SK-N-SH (cell line): Measurements from ENCODE around the gene FPR1. TPM values are rescaled to one million over a fixed set of nuclear protein-coding genes. Genes with fewer than 3 reads are reported as not detected.

Experiments used
- CTCF ChIA-PET: fragments of 300-600, 350-600 bp; formaldehyde crosslinking; extraction: SDS; loops from one replicate; lab custom pipeline; 2021; lab: Yijun Ruan, JAX
- POLR2A ChIA-PET: fragments of 350-600 bp; sonication (Branson Sonifier 250); formaldehyde crosslinking; extraction: SDS; loops from one replicate; lab custom pipeline; 2020; ENCODE audit warnings: antibody characterized with exemption, inconsistent platforms; lab: Yijun Ruan, JAX
- DNase-seq: peaks from one replicate; pipeline ENCODE4 v3.0.0; 2012
- H2AFZ ChIP-seq: fragments of 200-600 bp; sonication (generic); 2 replicates; pipeline ENCODE4 v1.8.1; 2016; ENCODE audit warnings: antibody characterized with exemption, mild to moderate bottlenecking, low read depth
- H3F3A ChIP-seq: fragments of 200-600 bp; sonication (generic); replicated peaks from 2 replicates; pipeline ENCODE3; 2016; ENCODE audit warnings: antibody characterized with exemption, mild to moderate bottlenecking; ENCODE audit not compliant: insufficient read depth
- H3K27ac ChIP-seq, 2 experiments: fragments of 200-500 bp in 1 of 2; fragments of 200-600 bp in 1 of 2; sonication (Bioruptor generic) in 1 of 2; sonication (generic), shearing (Covaris generic) in 1 of 2; 2 replicates each; pipeline versions ENCODE4 v1.5.1 to v1.6.1; 2014 to 2016; ENCODE audit warnings: low read depth in 2 of 2, inconsistent platforms in 1 of 2, low read length in 1 of 2, mild to moderate bottlenecking in 1 of 2, mixed read lengths in 1 of 2
- H3K27me3 ChIP-seq: fragments of 200-600 bp; sonication (generic), shearing (Covaris generic); 2 replicates; pipeline ENCODE4 v1.6.1; 2016; ENCODE audit warnings: mixed run types; ENCODE audit not compliant: insufficient read depth
- H3K36me3 ChIP-seq, 2 experiments: fragments of 200-500 bp in 1 of 2; fragments of 200-600 bp in 1 of 2; sonication (Bioruptor generic) in 1 of 2; sonication (generic) in 1 of 2; replicated peaks in 1 of 2; 2 replicates each; pipeline versions ENCODE3 to v1.5.1; 2014 to 2016; ENCODE audit warnings: low read length in 1 of 2, mild to moderate bottlenecking in 1 of 2; ENCODE audit not compliant: insufficient read depth in 2 of 2, control insufficient read depth in 1 of 2
- H3K4me1 ChIP-seq, 2 experiments: fragments of 200-500 bp in 1 of 2; fragments of 200-600 bp in 1 of 2; sonication (Bioruptor generic) in 1 of 2; sonication (generic), shearing (Covaris generic) in 1 of 2; 2 replicates each; pipeline versions ENCODE4 v1.5.1 to v1.6.1; 2014 to 2016; ENCODE audit warnings: low read depth in 1 of 2, low read length in 1 of 2, mixed run types in 1 of 2; ENCODE audit not compliant: insufficient read depth in 2 of 2, control insufficient read depth in 1 of 2
- H3K4me2 ChIP-seq: fragments of 200-600 bp; sonication (generic), shearing (Covaris generic); 2 replicates; pipeline ENCODE4 v1.6.1; 2017; ENCODE audit warnings: mixed run types
- H3K4me3 ChIP-seq, 2 experiments: fragments of 200-500 bp in 1 of 2; fragments of 200-600 bp in 1 of 2; sonication (Bioruptor generic) in 1 of 2; sonication (generic), shearing (Covaris generic) in 1 of 2; 2 replicates each; pipeline versions ENCODE4 v1.5.1 to v1.8.1; 2014 to 2016; ENCODE audit warnings: low read depth in 2 of 2, inconsistent platforms in 1 of 2, low read length in 1 of 2, mild to moderate bottlenecking in 1 of 2, mixed read lengths in 1 of 2, moderate library complexity in 1 of 2
- H3K79me2 ChIP-seq: fragments of 200-600 bp; sonication (generic); 2 replicates; pipeline ENCODE4 v1.8.1; 2017; ENCODE audit warnings: mild to moderate bottlenecking; ENCODE audit not compliant: insufficient read depth
- H3K9ac ChIP-seq: fragments of 200-600 bp; sonication (generic); 2 replicates; pipeline ENCODE4 v1.6.1; 2017; ENCODE audit warnings: mixed run types
- H3K9me2 ChIP-seq: fragments of 200-600 bp; sonication (generic); 2 replicates; pipeline ENCODE4 v1.6.1; 2017; ENCODE audit warnings: mixed run types
- H3K9me3 ChIP-seq: fragments of 200-600 bp; sonication (generic); 2 replicates; pipeline ENCODE4 v1.6.1; 2017; ENCODE audit warnings: mixed run types, mild to moderate bottlenecking, moderate library complexity
- H4K20me1 ChIP-seq: fragments of 200-600 bp; sonication (generic); 2 replicates; pipeline ENCODE4 v1.6.1; 2017; ENCODE audit warnings: mild to moderate bottlenecking, mixed run types; ENCODE audit not compliant: insufficient read depth
- CTCF ChIP-seq: fragments of 200-600 bp; sonication (generic); IDR thresholded peaks from 2 replicates; pipeline ENCODE4 v1.6.1; 2017; ENCODE audit warnings: antibody characterized with exemption, mild to moderate bottlenecking, moderate library complexity
- ELF1 ChIP-seq: IDR thresholded peaks from 2 replicates; pipeline ENCODE4 v1.4.0; 2012
- EP300 ChIP-seq, 2 experiments: IDR thresholded peaks; 2 replicates each; pipeline versions ENCODE4 v1.4.0 to v1.6.1; 2012; ENCODE audit warnings: borderline replicate concordance in 1 of 2, low read depth in 1 of 2, low read length in 1 of 2
- EZH2phosphoT487 ChIP-seq: fragments of 200-600 bp; sonication (generic); IDR thresholded peaks from 2 replicates; pipeline ENCODE4 v1.6.1; 2017; ENCODE audit warnings: low read depth, mixed run types, mild to moderate bottlenecking, antibody characterized with exemption, moderate library complexity, borderline replicate concordance
- FOSL2 ChIP-seq: IDR thresholded peaks from 2 replicates; pipeline ENCODE4 v1.4.0; 2012; ENCODE audit warnings: low read depth, mild to moderate bottlenecking, moderate library complexity, borderline replicate concordance
- GATA2 ChIP-seq: sonication (generic); formaldehyde crosslinking; IDR thresholded peaks from 2 replicates; pipeline ENCODE4 v1.5.0; 2020; ENCODE audit warnings: mild to moderate bottlenecking, missing genetic modification reagents
- JUND ChIP-seq: IDR thresholded peaks from 2 replicates; pipeline ENCODE4 v1.4.0; 2012
- MEF2A ChIP-seq: IDR thresholded peaks from 2 replicates; pipeline ENCODE4 v1.4.0; 2012; ENCODE audit warnings: low read depth, borderline replicate concordance
- NFIC ChIP-seq: IDR thresholded peaks from 2 replicates; pipeline ENCODE4 v1.4.0; 2012; ENCODE audit warnings: borderline replicate concordance
- NRF1 ChIP-seq: IDR thresholded peaks from 2 replicates; pipeline ENCODE4 v1.6.1; 2012; ENCODE audit warnings: low read depth, mild to moderate bottlenecking, low read length
- POLR2AphosphoS5 ChIP-seq: IDR thresholded peaks from 2 replicates; pipeline ENCODE4 v1.6.1; 2012; ENCODE audit warnings: low read depth, low read length
- RAD21 ChIP-seq: IDR thresholded peaks from 2 replicates; pipeline ENCODE4 v1.6.1; 2012; ENCODE audit warnings: mild to moderate bottlenecking, low read length
- RCOR1 ChIP-seq: fragments of 150-350 bp; IDR thresholded peaks from 2 replicates; pipeline ENCODE4 v1.6.1; 2017; ENCODE audit warnings: antibody characterized with exemption, low read length
- RFX5 ChIP-seq: IDR thresholded peaks from 2 replicates; pipeline ENCODE4 v1.6.1; 2012; ENCODE audit warnings: mild to moderate bottlenecking, improper control_type of control experiment, low read length
- RXRA ChIP-seq: IDR thresholded peaks from 2 replicates; pipeline ENCODE4 v1.4.0; 2012; ENCODE audit warnings: low read depth, mild to moderate bottlenecking, borderline replicate concordance
- TAF1 ChIP-seq: IDR thresholded peaks from 2 replicates; pipeline ENCODE4 v1.6.1; 2012; ENCODE audit warnings: low read depth, mild to moderate bottlenecking, low read length, moderate library complexity, borderline replicate concordance
- TCF12 ChIP-seq: IDR thresholded peaks from 2 replicates; pipeline ENCODE4 v1.4.0; 2012
- USF2 ChIP-seq: fragments of 150-350 bp; IDR thresholded peaks from 2 replicates; pipeline ENCODE4 v1.6.1; 2017; ENCODE audit warnings: antibody characterized with exemption, low read length, low read depth, borderline replicate concordance
- YY1 ChIP-seq: IDR thresholded peaks from 2 replicates; pipeline ENCODE4 v1.4.0; 2012; ENCODE audit warnings: low read depth, mild to moderate bottlenecking
- WGBS: methylation state at CpG from one replicate; pipeline ENCODE4 v1.1.6; 2017; ENCODE audit warnings: low lambda C conversion rate; 5-methylcytosine and 5-hydroxymethylcytosine counted together
- polyA plus RNA-seq, 3 experiments: library from polyadenylated mRNA; depleted of rRNA; stranded (reverse); fragments of >200 nt; gene quantifications; 2 replicates each; pipeline ENCODE4 v1.2.3, GENCODE V29; 2012
- TF ChIP-seq, protein P1 (sequence below): IDR thresholded peaks from 2 replicates; pipeline ENCODE4 v1.4.0; 2012; ENCODE audit warnings: low read depth
- TF ChIP-seq, protein P2 (sequence below): fragments of 150-350 bp; IDR thresholded peaks from 2 replicates; pipeline ENCODE4 v1.6.1; 2016; ENCODE audit warnings: mild to moderate bottlenecking, low read depth, low read length

Gene FPR1
- polyA plus RNA-seq, 1 of the 3 experiments (the other 2 are of a cell fraction) = not detected

- TF ChIP-seq CTCF = no peak
- no peak for TF ChIP-seq TCF12
- no peak for TF ChIP-seq GATA2 (CRISPR knock-in tag)
- no peak for TF ChIP-seq MEF2A
- TF ChIP-seq USF2 = no peak
- TF ChIP-seq JUND = no peak
- no peak for TF ChIP-seq TAF1
- TF ChIP-seq POLR2AphosphoS5 = no peak
- no peak for TF ChIP-seq RAD21
- TF ChIP-seq, protein P1, sequence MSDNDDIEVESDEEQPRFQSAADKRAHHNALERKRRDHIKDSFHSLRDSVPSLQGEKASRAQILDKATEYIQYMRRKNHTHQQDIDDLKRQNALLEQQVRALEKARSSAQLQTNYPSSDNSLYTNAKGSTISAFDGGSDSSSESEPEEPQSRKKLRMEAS = no peak
- TF ChIP-seq, all 33 proteins: peak for 0
These were observed 8.9 kb downstream of the FPR1 start (continued) for GRCh38 chr19:51742789-51743188.

- ChIA-PET CTCF (no interaction called here), POLR2A (no interaction called here)
- no peaks in the 10 kb centered on the region for H3K79me2 ChIP-seq
- no peak overlapping the region for H3K4me2 ChIP-seq
- H2AFZ ChIP-seq = no peak overlapping the region
- H3K27ac ChIP-seq = no peak overlapping the region
- H3K9me3 ChIP-seq = no peaks in the 10 kb centered on the region
- DNase-seq = no peak
- no peaks in the 10 kb centered on the region for H3K36me3 ChIP-seq
- peaks cover 39% of the 10 kb centered on the region; the same call in 1 of the 2 replicates for H3K27me3 ChIP-seq
- TF ChIP-seq, protein P1 = no peak
- no peak for TF ChIP-seq RXRA
- no peak for TF ChIP-seq RCOR1
- TF ChIP-seq YY1 = no peak
- no peak for TF ChIP-seq TAF1
- TF ChIP-seq, protein P2, sequence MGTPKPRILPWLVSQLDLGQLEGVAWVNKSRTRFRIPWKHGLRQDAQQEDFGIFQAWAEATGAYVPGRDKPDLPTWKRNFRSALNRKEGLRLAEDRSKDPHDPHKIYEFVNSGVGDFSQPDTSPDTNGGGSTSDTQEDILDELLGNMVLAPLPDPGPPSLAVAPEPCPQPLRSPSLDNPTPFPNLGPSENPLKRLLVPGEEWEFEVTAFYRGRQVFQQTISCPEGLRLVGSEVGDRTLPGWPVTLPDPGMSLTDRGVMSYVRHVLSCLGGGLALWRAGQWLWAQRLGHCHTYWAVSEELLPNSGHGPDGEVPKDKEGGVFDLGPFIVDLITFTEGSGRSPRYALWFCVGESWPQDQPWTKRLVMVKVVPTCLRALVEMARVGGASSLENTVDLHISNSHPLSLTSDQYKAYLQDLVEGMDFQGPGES = no peak
- no peak for TF ChIP-seq RFX5
- no peak for TF ChIP-seq NRF1
- TF ChIP-seq FOSL2 = no peak
- TF ChIP-seq ELF1 = no peak
- TF ChIP-seq EZH2phosphoT487 = no peak
- TF ChIP-seq EP300 (IDR thresholded peaks at IDR 0.05; ENCODE audit: borderline replicate concordance in 1 of 2, low read depth in 1 of 2, low read length in 1 of 2) = no peak
- no peak for TF ChIP-seq MEF2A
- TF ChIP-seq NFIC = no peak
- peaks cover 9% of the 10 kb centered on the region for H3F3A ChIP-seq
- H3K4me3 ChIP-seq = no peak overlapping the region
- no peak overlapping the region for H3K9ac ChIP-seq
- no peaks in the 10 kb centered on the region for H3K9me2 ChIP-seq
- H4K20me1 ChIP-seq = no peaks in the 10 kb centered on the region
- 7% methylated on average over 5 of the region's 5 CpGs for WGBS
- no peaks in the 10 kb centered on the region for H3K4me1 ChIP-seq
These were observed 11.3 kb downstream of the FPR1 start for GRCh38 chr19:51740356-51740755.
